Activated CD8-positive, alpha-beta memory T cell treated with anti-CD3 and anti-CD28 coated beads, Interleukin-2, amount 10 ng/mL, durations not matched to agents 7 days and 5 days (primary cell): ENCODE results near the gene TBCK. TPM values are rescaled to one million over a fixed set of nuclear protein-coding genes. Genes with fewer than 3 reads are reported as not detected.

Experiments
- ATAC-seq: fragments of 150-1000 bp; cut with Tn5 transposase; one replicate; pipeline ENCODE4 v1.10.0; 2021; ENCODE audit warnings: moderate library complexity
- CTCF ChIA-PET: fragments of 350-600 bp; sonication (Branson Sonifier 250); formaldehyde crosslinking; loops from one replicate; lab custom pipeline; 2021; ENCODE audit warnings: antibody characterized with exemption; lab: Charles Lee
- DNase-seq: peaks from one replicate; pipeline ENCODE4 v3.0.0-alpha.2; 2020
- H3K27ac Mint-ChIP-seq: one replicate; pipeline ENCODE4 v1.8.0; 2021; ENCODE audit warnings: mild to moderate bottlenecking, mixed read lengths
- H3K27me3 Mint-ChIP-seq: one replicate; pipeline ENCODE4 v1.8.0; 2021; ENCODE audit warnings: mixed read lengths
- H3K36me3 Mint-ChIP-seq: one replicate; pipeline ENCODE4 v1.8.0; 2021; ENCODE audit warnings: mild to moderate bottlenecking, mixed read lengths
- H3K4me1 Mint-ChIP-seq: one replicate; pipeline ENCODE4 v1.8.0; 2021; ENCODE audit warnings: mixed read lengths
- H3K4me3 Mint-ChIP-seq: one replicate; pipeline ENCODE4 v1.8.0; 2021; ENCODE audit warnings: mild to moderate bottlenecking, moderate library complexity, mixed read lengths
- H3K9me3 Mint-ChIP-seq: one replicate; pipeline ENCODE4 v1.8.0; 2022; ENCODE audit warnings: low read depth, mixed read lengths
- total RNA-seq, 2 experiments: library from RNA; stranded (reverse); gene quantifications; one replicate each; pipeline ENCODE4 v1.2.3, GENCODE V29; 2021

Gene TBCK
- total RNA-seq, 2 experiments from 2014 or later: 33.2 to 36.9 TPM

GRCh38 chr4:106316773-106317409, 882 bp upstream of the TBCK start:
- no peak overlapping the region for H3K27ac Mint-ChIP-seq
- DNase-seq (no peak), ATAC-seq (no peak)
- H3K4me1 Mint-ChIP-seq: peaks cover 29% of the 10 kb centered on the region
- H3K4me3 Mint-ChIP-seq: no peak overlapping the region
- H3K9me3 Mint-ChIP-seq: peaks cover 5% of the 10 kb centered on the region
- peaks cover 19% of the 10 kb centered on the region for H3K36me3 Mint-ChIP-seq
- no peaks in the 10 kb centered on the region for H3K27me3 Mint-ChIP-seq
- CTCF ChIA-PET: interaction anchor here (1.9 kb wide), 1 partner anchor 11 kb away, joined by 6 read pairs; no protein-coding TSS in a partner anchor

- Mint-ChIP-seq H3K27ac (no peak overlapping the region), H3K36me3 (peaks cover 9% of the 10 kb centered on the region), H3K27me3 (no peaks in the 10 kb centered on the region), H3K4me1 (peaks cover 28% of the 10 kb centered on the region), H3K4me3 (no peak overlapping the region), H3K9me3 (peaks cover 4% of the 10 kb centered on the region)
- DNase-seq (no peak), ATAC-seq (peak; percentile 25)
- CTCF ChIA-PET: interaction anchor here (0.9 to 1.9 kb wide), 3 partner anchors 13 to 49 kb away, joined by 4 to 6 read pairs (median 4); no protein-coding TSS in a partner anchor
These were observed 487 bp downstream of the TBCK start for GRCh38 chr4:106315476-106315967.

- no peak overlapping the region for H3K4me3 Mint-ChIP-seq
- H3K27ac Mint-ChIP-seq: no peak overlapping the region
- ATAC-seq (no peak), DNase-seq (no peak)
- peaks cover 29% of the 10 kb centered on the region for H3K4me1 Mint-ChIP-seq
- H3K36me3 Mint-ChIP-seq: peaks cover 4% of the 10 kb centered on the region
- CTCF ChIA-PET: interaction anchor here (0.9 kb wide), 1 partner anchor 49 kb away, joined by 4 read pairs; no protein-coding TSS in a partner anchor
- no peaks in the 10 kb centered on the region for H3K27me3 Mint-ChIP-seq
- H3K9me3 Mint-ChIP-seq: no peaks in the 10 kb centered on the region
These were observed 1.0 kb downstream of the TBCK start for GRCh38 chr4:106314960-106315359.

- peaks cover 25% of the 10 kb centered on the region for H3K4me1 Mint-ChIP-seq
- no peaks in the 10 kb centered on the region for H3K27me3 Mint-ChIP-seq
- peak overlapping the region; percentile 63 for H3K27ac Mint-ChIP-seq
- CTCF ChIA-PET: no interaction called here
- DNase-seq: no peak
- no peak for ATAC-seq
- no peak overlapping the region for H3K4me3 Mint-ChIP-seq
- peaks cover 3% of the 10 kb centered on the region for H3K36me3 Mint-ChIP-seq
- no peaks in the 10 kb centered on the region for H3K9me3 Mint-ChIP-seq
These were observed 2.9 kb downstream of the TBCK start for GRCh38 chr4:106312997-106313522.

GRCh38 chr4:106312377-106312776, 3.6 kb downstream of the TBCK start:
- no peaks in the 10 kb centered on the region for H3K9me3 Mint-ChIP-seq
- DNase-seq (no peak), ATAC-seq (no peak)
- peaks cover 3% of the 10 kb centered on the region for H3K36me3 Mint-ChIP-seq
- H3K4me3 Mint-ChIP-seq: no peak overlapping the region
- H3K4me1 Mint-ChIP-seq: peaks cover 25% of the 10 kb centered on the region
- CTCF ChIA-PET: no interaction called here
- no peaks in the 10 kb centered on the region for H3K27me3 Mint-ChIP-seq
- H3K27ac Mint-ChIP-seq: no peak overlapping the region

GRCh38 chr4:106306561-106306960, 9.4 kb downstream of the TBCK start:
- H3K9me3 Mint-ChIP-seq: no peaks in the 10 kb centered on the region
- DNase-seq: no peak
- H3K27me3 Mint-ChIP-seq: no peaks in the 10 kb centered on the region
- peaks cover 22% of the 10 kb centered on the region for H3K36me3 Mint-ChIP-seq
- peaks cover 2% of the 10 kb centered on the region for H3K4me1 Mint-ChIP-seq
- CTCF ChIA-PET: no interaction called here
- H3K27ac Mint-ChIP-seq: no peak overlapping the region
- H3K4me3 Mint-ChIP-seq: no peak overlapping the region
- no peak for ATAC-seq

- H3K27ac Mint-ChIP-seq: no peak overlapping the region
- H3K36me3 Mint-ChIP-seq: peaks cover 24% of the 10 kb centered on the region
- DNase-seq (no peak), ATAC-seq (no peak)
- CTCF ChIA-PET: no interaction called here
- no peak overlapping the region for H3K4me3 Mint-ChIP-seq
- no peaks in the 10 kb centered on the region for H3K27me3 Mint-ChIP-seq
- peaks cover 1% of the 10 kb centered on the region for H3K4me1 Mint-ChIP-seq
- no peaks in the 10 kb centered on the region for H3K9me3 Mint-ChIP-seq
These were observed 10.5 kb downstream of the TBCK start for GRCh38 chr4:106305435-106306055.

- H3K36me3 Mint-ChIP-seq: peaks cover 28% of the 10 kb centered on the region
- DNase-seq (no peak), ATAC-seq (no peak)
- no peak overlapping the region for H3K27ac Mint-ChIP-seq
- no peak overlapping the region for H3K4me3 Mint-ChIP-seq
- H3K4me1 Mint-ChIP-seq: no peaks in the 10 kb centered on the region
- no peaks in the 10 kb centered on the region for H3K9me3 Mint-ChIP-seq
- CTCF ChIA-PET: no interaction called here
- H3K27me3 Mint-ChIP-seq: no peaks in the 10 kb centered on the region
These were observed 11.4 kb downstream of the TBCK start for GRCh38 chr4:106304632-106305031.

GRCh38 chr4:106303548-106304281, 12.3 kb downstream of the TBCK start:
- Mint-ChIP-seq H3K9me3 (no peaks in the 10 kb centered on the region), H3K4me3 (no peak overlapping the region), H3K27ac (no peak overlapping the region), H3K36me3 (peaks cover 28% of the 10 kb centered on the region), H3K4me1 (no peaks in the 10 kb centered on the region), H3K27me3 (no peaks in the 10 kb centered on the region)
- CTCF ChIA-PET: no interaction called here
- ATAC-seq (no peak), DNase-seq (no peak)

- no peak for DNase-seq
- no peak overlapping the region for H3K27ac Mint-ChIP-seq
- no peak overlapping the region for H3K4me3 Mint-ChIP-seq
- H3K9me3 Mint-ChIP-seq: no peaks in the 10 kb centered on the region
- no peak for ATAC-seq
- peaks cover 27% of the 10 kb centered on the region for H3K36me3 Mint-ChIP-seq
- no peaks in the 10 kb centered on the region for H3K4me1 Mint-ChIP-seq
- H3K27me3 Mint-ChIP-seq: no peaks in the 10 kb centered on the region
- CTCF ChIA-PET: interaction anchor here (0.8 kb wide), 1 partner anchor 9 kb away, joined by 3 read pairs; no protein-coding TSS in a partner anchor
These were observed 14.0 kb downstream of the TBCK start for GRCh38 chr4:106302062-106302438.

DNA sequence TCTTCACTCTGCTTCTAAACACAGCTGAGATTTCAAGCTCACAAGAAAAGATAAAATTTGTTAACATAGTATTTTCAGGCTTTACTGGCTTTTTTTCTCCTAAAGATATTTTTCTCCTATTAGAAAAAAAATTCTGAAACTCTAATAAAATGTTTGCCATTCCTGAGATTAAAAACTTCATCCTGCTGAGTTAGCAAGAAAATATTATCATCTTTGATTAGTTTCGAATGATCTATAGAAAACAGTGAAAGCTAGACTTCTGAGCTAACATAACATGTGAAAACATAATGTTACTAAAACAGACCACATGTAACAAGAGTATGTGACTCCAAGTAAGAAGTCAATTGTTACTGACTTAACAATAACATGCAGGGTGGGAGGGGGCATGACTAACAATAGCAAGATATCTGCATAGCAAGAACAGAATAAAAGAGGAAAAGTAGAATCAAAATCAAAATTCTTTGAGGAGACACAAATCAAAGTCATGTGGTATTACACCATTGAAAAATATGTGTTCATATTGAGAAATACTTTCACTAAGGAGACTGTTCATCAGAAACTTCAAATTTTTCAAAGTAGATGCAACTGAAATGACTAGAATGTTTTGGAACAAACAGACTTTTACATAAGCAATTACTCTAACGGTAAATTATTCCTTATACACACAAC, 14.5 kb downstream of the TBCK start:
- CTCF ChIA-PET: no interaction called here
- Mint-ChIP-seq H3K4me3 (no peak overlapping the region), H3K36me3 (peaks cover 23% of the 10 kb centered on the region), H3K27me3 (no peaks in the 10 kb centered on the region), H3K9me3 (no peaks in the 10 kb centered on the region), H3K4me1 (no peaks in the 10 kb centered on the region), H3K27ac (no peak overlapping the region)
- DNase-seq (no peak), ATAC-seq (no peak)

DNA sequence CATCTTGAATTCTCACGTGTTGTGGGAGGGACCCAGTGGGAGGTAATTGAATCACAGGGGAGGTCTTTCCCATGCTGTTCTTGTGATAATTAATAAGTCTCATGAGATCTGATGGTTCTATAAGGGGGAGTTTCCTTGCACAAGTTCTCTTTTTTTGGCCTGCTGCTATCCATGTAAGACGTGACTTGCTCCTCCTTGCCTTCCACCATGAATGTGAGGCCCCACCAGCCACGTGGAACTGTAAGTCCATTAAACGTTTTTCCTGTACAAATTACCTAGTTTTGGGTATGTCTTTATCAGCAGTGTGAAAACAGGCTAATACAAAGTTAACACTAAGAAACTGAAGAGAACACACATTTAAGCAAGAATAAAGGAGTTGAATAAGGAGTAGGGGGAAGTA, 16.0 kb downstream of the TBCK start:
- Mint-ChIP-seq H3K9me3 (no peaks in the 10 kb centered on the region), H3K36me3 (peaks cover 21% of the 10 kb centered on the region), H3K27me3 (no peaks in the 10 kb centered on the region), H3K27ac (no peak overlapping the region), H3K4me3 (no peak overlapping the region), H3K4me1 (no peaks in the 10 kb centered on the region)
- no peak for DNase-seq
- CTCF ChIA-PET: no interaction called here
- no peak for ATAC-seq
